Activated CD4-positive, alpha-beta T cell treated with anti-CD3 and anti-CD28 coated beads, Interleukin-2, amount 50 U/mL, for 48 hours (primary cell): ENCODE data around the gene MIA.
"Not testable (repeated sequence)": the region's sequence is repeated elsewhere in the genome, so short reads cannot be mapped to it uniquely, and the experiment has no call there.

Experiments
- DNase-seq, 2 experiments: peaks; one replicate each; pipeline ENCODE4 v3.0.0-alpha.2; 2020

Gene MIA

DNA sequence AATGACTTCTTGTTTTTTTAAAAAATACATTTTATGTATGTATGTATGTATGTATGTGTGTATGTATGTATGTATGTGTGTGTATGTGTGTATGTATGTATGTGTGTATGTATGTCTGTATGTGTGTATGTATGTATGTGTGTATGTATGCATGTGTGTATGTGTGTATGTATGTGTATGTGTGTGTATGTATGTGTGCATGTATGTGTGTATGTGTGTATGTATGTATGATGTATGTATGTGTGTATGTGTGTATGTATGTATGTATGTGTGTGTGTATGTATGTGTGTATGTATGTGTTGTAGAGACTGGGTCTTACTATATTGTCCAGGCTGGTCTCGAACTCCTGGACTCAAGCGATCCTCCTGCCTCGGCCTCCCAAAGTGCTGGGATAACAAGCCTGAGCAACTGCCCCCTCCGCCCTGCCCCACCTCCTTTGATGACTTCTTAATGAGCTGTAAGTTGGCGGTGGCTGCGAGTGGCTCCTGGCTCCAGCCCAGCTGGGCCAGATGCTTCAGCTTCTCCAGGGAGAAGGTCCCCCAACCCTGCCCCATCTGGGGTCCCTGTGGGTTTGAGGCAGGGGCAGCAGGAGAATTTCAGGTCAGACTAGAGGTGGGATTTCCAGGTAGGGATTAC is 50.3 kb downstream of the MIA start:
- DNase-seq = not testable (repeated sequence)

DNA sequence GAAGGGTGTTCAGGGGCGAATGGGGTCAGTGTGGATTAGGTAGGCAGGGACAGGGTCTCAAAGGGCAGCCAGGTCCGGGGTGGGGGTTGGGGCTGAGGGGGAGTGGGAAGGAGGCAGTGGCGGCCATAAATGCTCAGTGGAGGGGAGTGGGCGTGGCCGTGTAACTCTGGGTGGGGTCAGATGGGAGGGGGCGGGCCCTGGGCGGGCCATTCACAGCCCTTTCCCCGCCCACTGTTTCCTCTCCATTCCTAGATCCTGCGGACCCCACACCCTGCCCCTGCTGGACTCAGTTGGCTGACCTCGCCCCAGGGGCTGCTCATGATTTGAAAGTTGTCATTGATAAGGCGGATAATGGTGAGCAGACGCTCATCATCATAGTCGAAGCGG is 51.0 kb downstream of the MIA start:
- not testable (repeated sequence) for DNase-seq

DNA sequence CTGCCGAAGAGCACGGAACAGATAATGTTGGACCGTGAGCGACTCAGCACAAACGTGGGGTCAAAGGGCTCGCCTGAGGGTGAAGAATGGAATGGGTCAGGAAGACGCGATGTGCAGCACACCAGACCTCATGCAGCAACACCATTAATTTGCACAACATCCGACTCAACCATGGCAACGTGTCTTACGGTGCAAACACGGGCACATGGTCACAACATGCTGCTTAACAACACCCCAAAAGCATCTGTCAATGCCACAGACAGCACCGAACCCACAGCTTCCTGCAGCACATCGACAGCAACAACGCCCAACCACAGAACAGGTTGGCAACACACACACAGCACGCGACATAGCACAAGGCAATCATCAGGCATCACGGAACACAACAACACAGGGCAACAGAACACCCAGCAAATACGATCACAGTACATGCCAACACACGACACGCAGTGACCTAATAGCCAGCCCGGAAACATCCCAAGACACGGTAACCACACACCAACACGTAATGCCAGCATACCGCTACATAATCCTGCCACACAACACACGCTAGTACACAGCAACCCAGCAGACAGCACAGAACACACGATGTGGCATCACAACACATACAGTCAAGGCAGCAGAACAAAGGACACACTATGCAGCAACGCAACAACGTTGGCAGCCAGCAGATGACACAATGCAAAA is 51.5 kb downstream of the MIA start:
- not testable (repeated sequence) for DNase-seq
